CD14-positive monocyte (primary cell): ENCODE data around the gene CIB2. TPM values are rescaled to one million over a fixed set of nuclear protein-coding genes. Genes with fewer than 3 reads are reported as not detected.

Experiments used
- DNase-seq, 3 donors: peaks; one replicate each; pipeline ENCODE4 v3.0.0-alpha.2; 2011 to 2022
- H2AFZ ChIP-seq: 2 replicates; pipeline ENCODE4 v1.6.0; 2012; ENCODE audit warnings: mild to moderate bottlenecking, low read depth, low read length, inconsistent platforms; ENCODE audit not compliant: insufficient read depth, poor library complexity, severe bottlenecking
- H3K27ac ChIP-seq, 2 donors: 1 replicate in 1 of 2; 2 replicates in 1 of 2; pipeline ENCODE4 v1.5.1; 2012 to 2013; ENCODE audit warnings: low read length in 2 of 2, control low read depth in 1 of 2, inconsistent platforms in 1 of 2, low read depth in 1 of 2, mild to moderate bottlenecking in 1 of 2
- H3K27me3 ChIP-seq, 2 donors: one replicate each; pipeline versions ENCODE4 v1.6.0 to v1.6.1; 2011 to 2013; ENCODE audit warnings: low read length in 2 of 2; ENCODE audit not compliant: control insufficient read depth in 2 of 2, insufficient read depth in 2 of 2
- H3K36me3 ChIP-seq, 2 donors: replicated peaks in 1 of 2; 1 replicate in 1 of 2; 2 replicates in 1 of 2; pipeline versions ENCODE4 v1.5.1 to v1.6.1; 2012 to 2013; ENCODE audit warnings: low read length in 2 of 2, control low read depth in 1 of 2, inconsistent platforms in 1 of 2, mild to moderate bottlenecking in 1 of 2; ENCODE audit not compliant: insufficient read depth in 2 of 2, control insufficient read depth in 1 of 2
- H3K4me1 ChIP-seq, 2 donors: 1 replicate in 1 of 2; 2 replicates in 1 of 2; pipeline versions ENCODE4 v1.5.1 to v1.6.1; 2012 to 2013; ENCODE audit warnings: low read length in 2 of 2, control low read depth in 1 of 2, inconsistent platforms in 1 of 2, mild to moderate bottlenecking in 1 of 2, moderate library complexity in 1 of 2; ENCODE audit not compliant: insufficient read depth in 2 of 2, control insufficient read depth in 1 of 2
- H3K4me2 ChIP-seq: replicated peaks from 2 replicates; pipeline ENCODE3; 2012; ENCODE audit warnings: low read length, moderate library complexity, mild to moderate bottlenecking; ENCODE audit not compliant: poor library complexity, severe bottlenecking; ENCODE audit errors: extremely low read depth
- H3K4me3 ChIP-seq, 3 experiments: fragments of 200-600 bp in 1 of 3; sonication (generic) in 1 of 3; replicated peaks in 1 of 3; 1 replicate in 2 of 3; 2 replicates in 1 of 3; pipeline ENCODE4 v1.5.1; 2011 to 2013; ENCODE audit warnings: low read length in 3 of 3, mild to moderate bottlenecking in 3 of 3, control low read depth in 2 of 3, low read depth in 2 of 3, inconsistent platforms in 1 of 3, moderate library complexity in 1 of 3
- H3K79me2 ChIP-seq: 2 replicates; pipeline ENCODE4 v1.6.0; 2012; ENCODE audit warnings: mild to moderate bottlenecking, control low read depth, inconsistent platforms, low read length, moderate library complexity; ENCODE audit not compliant: insufficient read depth
- H3K9ac ChIP-seq: 2 replicates; pipeline ENCODE4 v1.6.0; 2017; ENCODE audit warnings: low read length, mild to moderate bottlenecking; ENCODE audit not compliant: insufficient read depth, poor library complexity, severe bottlenecking
- H3K9me3 ChIP-seq, 2 donors: replicated peaks in 1 of 2; 1 replicate in 1 of 2; 2 replicates in 1 of 2; pipeline versions ENCODE4 v1.5.1 to v1.6.1; 2012 to 2013; ENCODE audit warnings: low read length in 2 of 2, control low read depth in 1 of 2; ENCODE audit not compliant: control insufficient read depth in 1 of 2, insufficient read depth in 1 of 2
- H4K20me1 ChIP-seq: 2 replicates; pipeline ENCODE4 v1.6.0; 2012; ENCODE audit warnings: mild to moderate bottlenecking, low read length, control low read depth, moderate library complexity; ENCODE audit not compliant: insufficient read depth
- H3K27ac Mint-ChIP-seq, 7 donors: one replicate each; pipeline ENCODE4 v1.8.0; 2020; ENCODE audit warnings: mild to moderate bottlenecking in 7 of 7, mixed read lengths in 7 of 7, moderate library complexity in 6 of 7, inconsistent platforms in 2 of 7
- H3K27me3 Mint-ChIP-seq, 3 donors: one replicate each; pipeline ENCODE4 v1.8.0; 2021 to 2022; ENCODE audit warnings: low read depth in 3 of 3, mild to moderate bottlenecking in 3 of 3, mixed read lengths in 3 of 3, moderate library complexity in 3 of 3, inconsistent platforms in 1 of 3
- H3K36me3 Mint-ChIP-seq, 2 donors: one replicate each; pipeline ENCODE4 v1.8.0; 2020; ENCODE audit warnings: mixed read lengths in 2 of 2, inconsistent platforms in 1 of 2, mild to moderate bottlenecking in 1 of 2
- H3K4me1 Mint-ChIP-seq: one replicate; pipeline ENCODE4 v1.8.0; 2020; ENCODE audit warnings: mild to moderate bottlenecking, mixed read lengths
- H3K4me3 Mint-ChIP-seq, 2 donors: one replicate each; pipeline ENCODE4 v1.8.0; 2020; ENCODE audit warnings: mild to moderate bottlenecking in 2 of 2, mixed read lengths in 2 of 2, moderate library complexity in 1 of 2
- H3K9me3 Mint-ChIP-seq, 7 donors: one replicate each; pipeline ENCODE4 v1.8.0; 2020 to 2022; ENCODE audit warnings: mixed read lengths in 7 of 7, mild to moderate bottlenecking in 6 of 7, moderate library complexity in 6 of 7, inconsistent platforms in 2 of 7
- WGBS: methylation state at CpG from one replicate; pipeline ENCODE4 v1.1.5; 2013; ENCODE audit warnings: missing lambda C conversion rate; ENCODE audit not compliant: insufficient coverage; 5-methylcytosine and 5-hydroxymethylcytosine counted together
- intact Hi-C, 2 donors: fragments of 100-400 bp; cut with micrococcal nuclease; formaldehyde crosslinking; loops; one replicate each; pipeline versions ENCODE4 v1.15.0 to v1.15.1; 2023
- polyA plus RNA-seq, 3 donors: library from polyadenylated mRNA; depleted of rRNA in 1 of 3; unstranded in 2 of 3; stranded (reverse) in 1 of 3; fragments of 300-500 nt in 2 of 3; fragments of >200 nt in 1 of 3; fragmentation: Illumina TruSeq in 2 of 3; gene quantifications; 1 replicate in 2 of 3; 2 replicates in 1 of 3; pipeline ENCODE4 v1.2.3, GENCODE V29; 2012 to 2021
- TF ChIP-seq, protein P1 (sequence below): fragments of 200-600 bp; IDR thresholded peaks from one replicate; pipeline ENCODE4 v1.8.0; 2022; ENCODE audit warnings: antibody characterized with exemption, mild to moderate bottlenecking

Gene CIB2
- polyA plus RNA-seq, 3 donors = 0.43 to 0.75 (median 0.51) TPM

DNA sequence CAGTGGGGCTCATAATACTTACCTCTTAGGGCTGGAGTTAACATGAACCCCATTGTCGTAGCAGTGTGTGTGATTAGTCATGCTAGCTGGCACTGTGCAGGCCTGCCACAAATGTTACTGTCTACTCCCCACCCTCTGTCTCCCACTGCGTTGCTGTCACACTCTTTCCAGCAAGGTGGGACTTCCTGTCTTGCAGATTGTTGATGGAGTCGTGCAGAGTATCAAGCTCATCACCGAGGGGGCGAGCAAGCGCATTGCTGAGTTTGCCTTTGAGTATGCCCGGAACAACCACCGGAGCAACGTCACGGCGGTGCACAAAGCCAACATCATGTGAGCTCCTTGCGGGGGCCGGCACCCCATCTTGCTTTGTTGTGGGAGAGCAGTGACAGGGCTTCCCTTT lies 30.8 kb upstream of the CIB2 start:
- Histone ChIP-seq H3K27ac (no peak overlapping the region), H3K27me3 (no peaks in the 10 kb centered on the region), H3K9ac (no peak overlapping the region), H3K36me3 (peaks cover 86 to 95% of the 10 kb centered on the region in 2 donors), H3K4me1 (no peaks in the 10 kb centered on the region), H2AFZ (no peak overlapping the region), H3K4me2 (no peak overlapping the region), H3K4me3 (no peak overlapping the region), H3K79me2 (no peaks in the 10 kb centered on the region), H4K20me1 (no peaks in the 10 kb centered on the region), H3K9me3 (no peaks in the 10 kb centered on the region)
- intact Hi-C loops = no loop called here
- TF ChIP-seq, protein P1, sequence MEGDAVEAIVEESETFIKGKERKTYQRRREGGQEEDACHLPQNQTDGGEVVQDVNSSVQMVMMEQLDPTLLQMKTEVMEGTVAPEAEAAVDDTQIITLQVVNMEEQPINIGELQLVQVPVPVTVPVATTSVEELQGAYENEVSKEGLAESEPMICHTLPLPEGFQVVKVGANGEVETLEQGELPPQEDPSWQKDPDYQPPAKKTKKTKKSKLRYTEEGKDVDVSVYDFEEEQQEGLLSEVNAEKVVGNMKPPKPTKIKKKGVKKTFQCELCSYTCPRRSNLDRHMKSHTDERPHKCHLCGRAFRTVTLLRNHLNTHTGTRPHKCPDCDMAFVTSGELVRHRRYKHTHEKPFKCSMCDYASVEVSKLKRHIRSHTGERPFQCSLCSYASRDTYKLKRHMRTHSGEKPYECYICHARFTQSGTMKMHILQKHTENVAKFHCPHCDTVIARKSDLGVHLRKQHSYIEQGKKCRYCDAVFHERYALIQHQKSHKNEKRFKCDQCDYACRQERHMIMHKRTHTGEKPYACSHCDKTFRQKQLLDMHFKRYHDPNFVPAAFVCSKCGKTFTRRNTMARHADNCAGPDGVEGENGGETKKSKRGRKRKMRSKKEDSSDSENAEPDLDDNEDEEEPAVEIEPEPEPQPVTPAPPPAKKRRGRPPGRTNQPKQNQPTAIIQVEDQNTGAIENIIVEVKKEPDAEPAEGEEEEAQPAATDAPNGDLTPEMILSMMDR = no peak
- H3K36me3 Mint-ChIP-seq = peaks cover 72 to 87% of the 10 kb centered on the region in 2 donors
- H3K9me3 Mint-ChIP-seq = no peaks in the 10 kb centered on the region
- no peak overlapping the region for H3K27ac Mint-ChIP-seq
- WGBS = 88% methylated on average over 5 of the region's 13 CpGs
- peaks cover 4% of the 10 kb centered on the region for H3K4me1 Mint-ChIP-seq
- H3K27me3 Mint-ChIP-seq = peaks cover 0 to 1% (median 0%) of the 10 kb centered on the region in 3 donors
- no peak for DNase-seq
- H3K4me3 Mint-ChIP-seq = no peak overlapping the region

DNA sequence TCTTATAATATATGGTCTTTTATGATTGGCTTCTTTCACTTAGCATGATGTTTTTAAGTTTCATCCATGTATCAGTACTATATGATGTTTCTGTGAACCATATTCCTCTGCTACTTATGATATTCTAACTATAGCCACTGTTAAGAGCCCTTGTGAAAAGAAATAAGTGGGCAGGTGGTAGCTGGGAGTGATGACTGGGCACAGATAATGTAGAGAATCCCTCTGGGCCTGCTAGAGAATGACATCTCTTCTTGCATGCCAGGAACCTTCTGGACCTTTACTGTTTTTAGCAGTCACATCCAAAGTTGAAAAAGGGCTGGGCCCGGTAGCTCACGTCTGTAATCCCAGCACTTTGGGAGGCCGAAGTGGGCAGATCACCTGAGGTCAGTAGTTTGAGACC lies 28.1 kb upstream of the CIB2 start:
- WGBS = no CpG with 5 or more reads among the region's 3 CpGs
- H3K4me2 ChIP-seq = no peak overlapping the region
- DNase-seq = no peak
- Mint-ChIP-seq H3K4me1 (peaks cover 14% of the 10 kb centered on the region), H3K9me3 (no peaks in the 10 kb centered on the region), H3K36me3 (peaks cover 66 to 75% of the 10 kb centered on the region in 2 donors), H3K27ac (peak overlapping the region in 1 of 7 donors; percentile 6), H3K27me3 (no peaks in the 10 kb centered on the region), H3K4me3 (no peak overlapping the region)
- peaks cover 8% of the 10 kb centered on the region for H4K20me1 ChIP-seq
- TF ChIP-seq, protein P1 = no peak
- H3K4me1 ChIP-seq = peaks cover 9 to 12% of the 10 kb centered on the region in 2 donors
- no peaks in the 10 kb centered on the region for H3K9me3 ChIP-seq
- no peaks in the 10 kb centered on the region for H3K27me3 ChIP-seq
- H3K79me2 ChIP-seq = peaks cover 5% of the 10 kb centered on the region
- H3K9ac ChIP-seq = no peak overlapping the region
- H2AFZ ChIP-seq = no peak overlapping the region
- no peak overlapping the region for H3K27ac ChIP-seq
- no peak overlapping the region for H3K4me3 ChIP-seq
- intact Hi-C loops = no loop called here
- peaks cover 63 to 83% of the 10 kb centered on the region in 2 donors for H3K36me3 ChIP-seq
